ENCODE data around the gene RASA3. TPM values are rescaled to one million over a fixed set of nuclear protein-coding genes. Genes with fewer than 3 reads are reported as not detected.

The RASA3 gene
- total and polyA plus RNA-seq, 10 of the 15 experiments (the other 5 are each of a cell fraction or from before 2014, with no cell fraction given), result 0.79 to 33.9 (median 17.6) TPM

DNA sequence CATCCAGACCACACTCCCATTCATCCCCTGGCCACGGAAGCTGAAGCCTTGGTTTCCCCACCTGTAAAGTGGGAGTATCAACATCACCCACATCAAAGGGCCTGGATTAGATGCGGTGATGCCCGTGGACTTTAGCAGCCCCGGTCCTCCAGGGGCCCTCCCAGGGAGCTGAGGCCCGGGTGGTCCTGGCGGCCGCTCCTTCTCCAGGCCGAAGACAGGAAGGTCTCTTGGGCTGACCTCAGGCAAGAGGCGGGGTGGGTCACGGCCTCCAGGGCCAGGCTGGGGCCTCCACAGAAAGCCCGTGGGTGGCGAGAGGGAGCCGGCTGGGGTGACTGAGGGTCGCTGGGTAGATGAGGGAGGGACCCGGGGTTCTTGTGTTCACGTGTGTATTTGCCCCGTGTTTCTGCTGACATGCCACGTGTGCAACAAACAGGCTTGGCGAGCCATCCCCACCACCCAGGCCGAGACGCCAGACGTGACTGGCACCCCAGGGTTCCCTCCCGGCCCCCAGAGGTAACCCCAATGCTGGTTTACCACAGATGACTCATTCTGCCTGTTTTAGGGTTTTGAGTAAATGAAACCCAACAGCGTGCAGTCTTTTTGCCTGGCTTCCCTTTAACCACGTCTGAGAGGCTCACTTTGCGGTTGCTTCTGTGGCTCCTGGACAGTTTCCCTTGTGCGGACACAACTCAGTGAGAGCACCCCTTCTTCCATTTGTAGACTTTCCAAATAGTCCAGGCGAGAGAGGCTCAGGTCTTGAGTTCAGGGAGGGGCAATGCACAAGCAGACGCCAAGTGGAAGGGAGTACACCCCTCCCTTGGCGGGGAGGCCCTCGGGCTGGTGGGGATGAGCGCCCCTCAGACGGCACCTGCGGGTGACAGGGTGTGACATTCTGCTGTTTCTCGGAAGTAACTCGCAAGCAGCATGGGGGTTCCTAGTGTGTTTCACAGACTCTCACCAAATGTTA, 201.5 kb downstream of the RASA3 start:
- POLR2A ChIA-PET, result no interaction called here
- 6% methylated on average over 36 of the region's 36 CpGs for WGBS (ENCODE audit: insufficient coverage, insufficient replicate concordance, low lambda C conversion rate, missing lambda C conversion rate)
- intact Hi-C loops (cut with micrococcal nuclease; ENCODE audit: unreplicated experiment) (no loop called here), in situ Hi-C loops (cut with MboI) (no loop called here)
- CTCF ChIA-PET, result no interaction called here
- ATAC-seq (peak; percentile 85), DNase-seq (ENCODE audit: low read depth, low spot score) (peak; percentile 44), FAIRE-seq (peak; percentile 89)
- Histone ChIP-seq H3K4me2 (ENCODE audit: control insufficient read depth, insufficient read depth) (peak overlapping the region; percentile 21), H4K20me1 (ENCODE audit: control insufficient read depth, insufficient read depth) (no peaks in the 10 kb centered on the region), H3K4me1 (ENCODE audit: control insufficient read depth, insufficient read depth, low read length) (peaks cover 16% of the 10 kb centered on the region), H3K4me3 (no peak overlapping the region), H3K36me3 (ENCODE audit: control insufficient read depth in 2 of 2, insufficient read depth in 2 of 2, low read length in 1 of 2) (no peaks in the 10 kb centered on the region), H3K79me2 (ENCODE audit: control insufficient read depth, insufficient read depth, low read length) (no peaks in the 10 kb centered on the region), H3K27ac (ENCODE audit: control insufficient read depth, insufficient read depth) (no peak overlapping the region), H3K27me3 (replicated peaks in 1 of 2; ENCODE audit: control insufficient read depth in 2 of 2, insufficient read depth in 2 of 2, low read length in 1 of 2) (peaks cover 0 to 2% of the 10 kb centered on the region in 2 experiments; a peak in 3 of 4 replicates), H3K9me3 (replicated peaks; ENCODE audit: control insufficient read depth, insufficient read depth, low read length) (no peaks in the 10 kb centered on the region; the same call in 2 of the 3 replicates), H3K9ac (ENCODE audit: control insufficient read depth, insufficient read depth, low read length) (no peak overlapping the region), H2AFZ (ENCODE audit: control insufficient read depth, low read depth, low read length) (no peak overlapping the region)
- BruUV-seq (replicated peaks), result no TSS peak
- SMC1A ChIA-PET (ENCODE audit: uncharacterized antibody, unreplicated experiment), result no interaction called here
- RAD21 ChIA-PET (ENCODE audit: unreplicated experiment), result no interaction called here
- TF ChIP-seq TBL1XR1 (IDR thresholded peaks at IDR 0.05; ENCODE audit: low read depth, low read length) (peak; percentile 89; the same call in 1 of the 2 replicates), SMAD5 (IDR thresholded peaks at IDR 0.05; ENCODE audit: low read depth) (no peak), JUNB (IDR thresholded peaks at IDR 0.05) (peak; percentile 87), YBX1 (IDR thresholded peaks at IDR 0.05) (no peak), RUNX3 (IDR thresholded peaks at IDR 0.05; ENCODE audit: low read length) (peak; percentile 99), IRF4 (IDR thresholded peaks at IDR 0.05; ENCODE audit: low read depth, low read length) (0 out of 2 replicates have a peak, but pooled peaks have one; percentile 54), TCF3 (IDR thresholded peaks at IDR 0.05; ENCODE audit: borderline replicate concordance, insufficient read depth, low read depth, low read length) (no peak), IKZF1 (conservative IDR thresholded peaks at IDR 0.05) (peak; percentile 66), WRNIP1 (IDR thresholded peaks at IDR 0.05; ENCODE audit: borderline replicate concordance, low read depth, low read length) (no peak), KAT2A (conservative IDR thresholded peaks at IDR 0.05; ENCODE audit: control insufficient read depth, low read depth, low read length) (no peak), ZNF24 (IDR thresholded peaks at IDR 0.05) (no peak), POLR2A (IDR thresholded peaks at IDR 0.05; ENCODE audit: low read depth, low read length) (no peak), ZBED1 (IDR thresholded peaks at IDR 0.05; ENCODE audit: borderline replicate concordance) (no peak), GABPA (IDR thresholded peaks at IDR 0.05; ENCODE audit: low read depth) (no peak), STAT3 (IDR thresholded peaks at IDR 0.05; ENCODE audit: low read depth, low read length) (no peak)
- TF ChIP-seq, protein P1, sequence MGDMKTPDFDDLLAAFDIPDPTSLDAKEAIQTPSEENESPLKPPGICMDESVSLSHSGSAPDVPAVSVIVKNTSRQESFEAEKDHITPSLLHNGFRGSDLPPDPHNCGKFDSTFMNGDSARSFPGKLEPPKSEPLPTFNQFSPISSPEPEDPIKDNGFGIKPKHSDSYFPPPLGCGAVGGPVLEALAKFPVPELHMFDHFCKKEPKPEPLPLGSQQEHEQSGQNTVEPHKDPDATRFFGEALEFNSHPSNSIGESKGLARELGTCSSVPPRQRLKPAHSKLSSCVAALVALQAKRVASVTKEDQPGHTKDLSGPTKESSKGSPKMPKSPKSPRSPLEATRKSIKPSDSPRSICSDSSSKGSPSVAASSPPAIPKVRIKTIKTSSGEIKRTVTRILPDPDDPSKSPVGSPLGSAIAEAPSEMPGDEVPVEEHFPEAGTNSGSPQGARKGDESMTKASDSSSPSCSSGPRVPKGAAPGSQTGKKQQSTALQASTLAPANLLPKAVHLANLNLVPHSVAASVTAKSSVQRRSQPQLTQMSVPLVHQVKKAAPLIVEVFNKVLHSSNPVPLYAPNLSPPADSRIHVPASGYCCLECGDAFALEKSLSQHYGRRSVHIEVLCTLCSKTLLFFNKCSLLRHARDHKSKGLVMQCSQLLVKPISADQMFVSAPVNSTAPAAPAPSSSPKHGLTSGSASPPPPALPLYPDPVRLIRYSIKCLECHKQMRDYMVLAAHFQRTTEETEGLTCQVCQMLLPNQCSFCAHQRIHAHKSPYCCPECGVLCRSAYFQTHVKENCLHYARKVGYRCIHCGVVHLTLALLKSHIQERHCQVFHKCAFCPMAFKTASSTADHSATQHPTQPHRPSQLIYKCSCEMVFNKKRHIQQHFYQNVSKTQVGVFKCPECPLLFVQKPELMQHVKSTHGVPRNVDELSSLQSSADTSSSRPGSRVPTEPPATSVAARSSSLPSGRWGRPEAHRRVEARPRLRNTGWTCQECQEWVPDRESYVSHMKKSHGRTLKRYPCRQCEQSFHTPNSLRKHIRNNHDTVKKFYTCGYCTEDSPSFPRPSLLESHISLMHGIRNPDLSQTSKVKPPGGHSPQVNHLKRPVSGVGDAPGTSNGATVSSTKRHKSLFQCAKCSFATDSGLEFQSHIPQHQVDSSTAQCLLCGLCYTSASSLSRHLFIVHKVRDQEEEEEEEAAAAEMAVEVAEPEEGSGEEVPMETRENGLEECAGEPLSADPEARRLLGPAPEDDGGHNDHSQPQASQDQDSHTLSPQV (IDR thresholded peaks at IDR 0.05), result no peak
- TF ChIP-seq, protein P2, sequence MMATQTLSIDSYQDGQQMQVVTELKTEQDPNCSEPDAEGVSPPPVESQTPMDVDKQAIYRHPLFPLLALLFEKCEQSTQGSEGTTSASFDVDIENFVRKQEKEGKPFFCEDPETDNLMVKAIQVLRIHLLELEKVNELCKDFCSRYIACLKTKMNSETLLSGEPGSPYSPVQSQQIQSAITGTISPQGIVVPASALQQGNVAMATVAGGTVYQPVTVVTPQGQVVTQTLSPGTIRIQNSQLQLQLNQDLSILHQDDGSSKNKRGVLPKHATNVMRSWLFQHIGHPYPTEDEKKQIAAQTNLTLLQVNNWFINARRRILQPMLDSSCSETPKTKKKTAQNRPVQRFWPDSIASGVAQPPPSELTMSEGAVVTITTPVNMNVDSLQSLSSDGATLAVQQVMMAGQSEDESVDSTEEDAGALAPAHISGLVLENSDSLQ (IDR thresholded peaks at IDR 0.05), result peak; percentile 66
- TF ChIP-seq, protein P3, sequence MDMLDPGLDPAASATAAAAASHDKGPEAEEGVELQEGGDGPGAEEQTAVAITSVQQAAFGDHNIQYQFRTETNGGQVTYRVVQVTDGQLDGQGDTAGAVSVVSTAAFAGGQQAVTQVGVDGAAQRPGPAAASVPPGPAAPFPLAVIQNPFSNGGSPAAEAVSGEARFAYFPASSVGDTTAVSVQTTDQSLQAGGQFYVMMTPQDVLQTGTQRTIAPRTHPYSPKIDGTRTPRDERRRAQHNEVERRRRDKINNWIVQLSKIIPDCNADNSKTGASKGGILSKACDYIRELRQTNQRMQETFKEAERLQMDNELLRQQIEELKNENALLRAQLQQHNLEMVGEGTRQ (IDR thresholded peaks at IDR 0.05; ENCODE audit: borderline replicate concordance, low read depth, low read length), result no peak; the same call in 1 of the 2 replicates

Measured in GM12878 (cell line).